GM18873 (cell line): ENCODE results near the gene PRKCB.
"Not testable (repeated sequence)": the region's sequence is repeated elsewhere in the genome, so short reads cannot be mapped to it uniquely, and the experiment has no call there.

Source experiments
- ATAC-seq: cut with Tn5 transposase; IDR thresholded peaks from one replicate; pipeline ENCODE4 v1.9.1; 2021; ENCODE audit warnings: mild to moderate bottlenecking, moderate library complexity, moderate number of reproducible peaks; ENCODE audit not compliant: unreplicated experiment, low FRiP score

Gene PRKCB

DNA sequence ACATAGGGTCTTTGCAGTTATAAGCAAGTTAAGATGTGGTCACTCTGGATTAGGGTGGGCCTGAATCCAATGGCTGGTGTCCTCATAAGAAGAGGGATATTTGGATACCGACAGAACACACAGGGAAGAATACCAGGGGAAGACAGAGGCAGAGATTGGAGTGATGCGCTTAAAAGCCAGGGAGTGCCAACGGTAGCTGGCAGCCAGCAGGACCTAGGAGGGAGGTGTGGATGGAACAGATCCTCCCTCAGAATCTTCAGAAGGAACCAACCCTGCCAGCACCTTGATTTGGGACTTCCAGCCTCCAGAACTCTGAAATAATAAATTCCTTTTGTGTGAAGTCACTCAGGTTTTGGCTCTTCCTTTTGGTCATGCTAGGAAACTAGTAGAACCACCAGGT lies 310.1 kb downstream of the PRKCB start:
- ATAC-seq = no peak

GRCh38 chr16:24146518-24146917 lies 310.7 kb downstream of the PRKCB start:
- ATAC-seq = no peak

GRCh38 chr16:24149102-24149501 lies 313.3 kb downstream of the PRKCB start:
- no peak for ATAC-seq

- ATAC-seq = no peak
These were observed 314.5 kb downstream of the PRKCB start for GRCh38 chr16:24150282-24150681.

DNA sequence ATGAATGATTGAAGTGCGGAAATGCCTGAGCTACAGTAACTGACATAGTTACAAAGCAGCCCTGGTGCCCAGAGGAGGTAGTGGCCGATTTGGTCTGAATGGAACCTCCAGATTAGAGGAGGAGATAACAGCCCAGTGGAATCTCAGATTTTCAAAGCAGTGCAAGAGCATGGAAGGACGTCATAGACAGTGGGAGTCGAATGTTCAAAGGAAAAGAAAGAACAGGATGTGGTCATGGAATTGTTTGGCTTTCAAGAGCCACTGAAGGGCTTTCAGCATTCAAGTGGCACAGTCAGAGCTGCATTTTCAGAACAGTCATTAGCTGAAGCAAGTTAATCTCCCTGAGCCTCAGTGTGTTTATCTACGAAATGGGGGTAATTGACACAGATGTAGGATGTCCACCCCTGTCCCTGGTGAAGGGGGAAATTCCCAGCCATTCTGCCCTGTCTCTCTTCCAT lies 315.7 kb downstream of the PRKCB start:
- no peak for ATAC-seq

DNA sequence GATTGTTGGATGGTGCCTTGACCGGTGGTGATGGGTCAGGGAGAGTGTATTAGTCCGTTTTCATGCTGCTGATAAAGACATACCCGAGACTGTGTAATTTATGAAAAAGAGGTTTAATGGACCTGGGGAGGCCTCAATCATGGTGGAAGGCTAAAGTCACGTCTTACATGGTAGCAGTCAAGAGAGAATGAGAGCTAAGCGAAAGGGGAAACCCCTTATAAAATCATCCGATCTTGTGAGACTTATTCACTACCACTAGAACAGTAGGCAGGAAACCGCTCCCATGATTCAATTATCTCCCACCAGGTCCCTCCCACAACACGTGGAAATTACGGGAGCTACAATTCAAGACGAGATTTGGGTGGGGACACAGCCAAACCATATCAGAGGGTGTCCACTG lies 316.3 kb downstream of the PRKCB start:
- ATAC-seq = not testable (repeated sequence)

DNA sequence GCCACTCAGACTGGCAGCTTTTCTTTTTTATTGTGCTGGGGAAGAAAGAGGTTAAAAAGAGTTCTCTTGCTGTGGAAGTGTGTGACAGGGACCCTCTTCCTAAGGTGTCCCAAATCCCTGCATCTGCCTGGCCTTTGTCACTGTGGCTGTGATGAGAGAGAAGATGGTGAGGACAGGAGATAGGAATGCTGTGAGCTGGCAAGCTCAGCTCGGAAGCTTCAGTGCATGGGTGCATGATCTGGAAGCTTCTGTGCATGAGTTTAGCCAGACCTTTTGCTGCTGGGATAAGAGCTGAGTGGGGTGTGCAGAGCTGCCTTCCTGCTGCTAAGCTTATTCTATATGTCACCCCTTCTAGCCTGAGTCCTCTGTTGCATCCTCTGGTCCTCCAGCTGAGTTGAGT lies 317.0 kb downstream of the PRKCB start:
- no peak for ATAC-seq

DNA sequence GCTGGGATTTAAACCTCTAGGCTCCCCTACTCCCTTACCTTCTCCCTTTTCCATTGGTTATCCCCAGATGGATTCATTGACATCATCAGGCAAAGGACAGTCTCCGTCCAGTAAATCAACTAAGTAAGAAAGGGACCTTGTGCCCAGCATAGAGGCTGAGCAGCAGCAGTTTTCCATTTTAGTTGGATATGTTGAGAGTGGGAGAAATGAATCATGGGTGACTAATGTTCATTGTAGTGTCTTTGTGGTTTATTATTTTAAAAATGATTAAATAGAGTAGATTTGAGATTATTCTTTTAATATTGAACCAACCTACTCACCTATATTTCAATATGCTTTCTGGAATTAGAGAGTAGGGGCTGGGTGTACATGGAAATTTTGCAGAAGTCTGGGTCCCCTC lies 321.0 kb downstream of the PRKCB start:
- no peak for ATAC-seq

DNA sequence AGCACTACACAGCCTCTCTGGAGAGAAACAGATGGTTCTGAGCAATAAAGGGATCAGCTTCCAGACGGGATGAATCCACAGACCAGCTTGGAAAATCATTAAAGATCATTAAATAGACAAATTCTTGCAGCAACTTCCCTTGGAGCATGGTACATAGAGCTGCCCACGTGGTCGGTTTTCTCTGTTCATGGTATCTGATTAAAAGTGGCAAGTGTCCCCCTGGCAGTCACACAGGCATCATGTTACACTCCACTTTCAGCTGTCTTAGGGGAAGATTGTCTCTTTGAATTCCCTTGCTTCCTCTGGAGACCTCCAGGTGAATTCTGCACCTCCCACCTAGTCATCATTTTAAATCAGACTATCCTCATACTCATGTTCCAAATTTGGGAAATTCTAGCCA lies 328.2 kb downstream of the PRKCB start:
- no peak for ATAC-seq

DNA sequence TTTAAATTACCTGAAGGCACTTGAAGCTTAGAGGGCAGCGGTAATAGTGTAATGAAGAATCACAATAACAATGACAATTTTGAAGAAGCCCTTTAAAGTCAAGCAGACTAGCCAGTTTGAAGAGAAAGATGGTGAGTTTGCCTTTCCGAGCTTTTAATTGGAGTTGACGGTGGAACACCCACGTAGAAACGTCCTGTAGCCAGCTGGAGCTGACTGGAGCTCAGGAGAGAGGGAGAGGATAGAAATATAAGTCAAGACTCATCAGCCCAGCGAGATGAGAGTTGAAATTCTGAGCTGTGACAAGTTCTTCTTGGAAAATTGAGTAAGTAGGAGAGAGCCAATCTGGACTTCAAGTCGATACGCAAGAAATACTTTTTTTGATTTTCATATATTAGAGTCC lies 328.6 kb downstream of the PRKCB start:
- ATAC-seq = no peak

DNA sequence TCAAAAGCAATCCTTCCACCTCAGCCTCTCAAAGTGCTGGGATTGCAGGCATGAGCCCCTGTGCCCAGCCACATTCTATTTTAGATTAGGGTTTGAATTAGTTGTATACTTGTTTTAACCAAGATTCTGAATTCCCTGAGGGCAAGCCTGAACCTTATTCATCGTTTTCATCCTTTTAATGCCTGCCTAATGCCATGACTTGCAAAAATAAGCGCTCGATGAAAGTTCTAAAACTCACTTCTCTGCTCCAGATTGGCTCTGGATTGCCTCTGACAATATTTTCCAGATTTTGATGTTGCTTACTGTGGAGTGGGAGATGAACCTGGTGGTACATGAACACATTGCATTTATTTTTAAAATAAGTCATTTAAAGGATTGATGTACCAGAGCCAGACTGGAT lies 329.5 kb downstream of the PRKCB start:
- no peak for ATAC-seq

- no peak for ATAC-seq
These were observed 331.1 kb downstream of the PRKCB start for GRCh38 chr16:24166661-24167528.

- ATAC-seq = no peak
These were observed 333.1 kb downstream of the PRKCB start for GRCh38 chr16:24168856-24169255.

- ATAC-seq = no peak
These were observed 334.6 kb downstream of the PRKCB start for GRCh38 chr16:24170407-24170806.

DNA sequence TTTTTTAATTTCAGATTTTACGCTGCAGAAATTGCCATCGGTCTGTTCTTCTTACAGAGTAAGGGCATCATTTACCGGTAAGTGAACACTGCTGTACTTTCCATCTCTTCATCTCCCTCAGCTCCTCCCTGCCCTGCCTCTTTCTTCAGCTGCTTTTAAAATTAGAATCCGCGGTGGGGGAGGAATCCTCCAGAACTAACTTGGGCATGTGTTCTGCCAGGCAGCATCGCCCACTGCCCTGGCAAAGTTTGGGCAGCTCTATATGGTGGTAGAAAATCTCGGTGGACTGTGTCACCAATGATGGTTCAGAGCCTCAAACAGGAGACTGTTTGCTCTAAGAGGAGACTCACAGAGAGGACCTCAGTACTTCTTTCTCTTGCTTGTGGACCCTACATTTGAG lies 338.7 kb downstream of the PRKCB start:
- no peak for ATAC-seq

DNA sequence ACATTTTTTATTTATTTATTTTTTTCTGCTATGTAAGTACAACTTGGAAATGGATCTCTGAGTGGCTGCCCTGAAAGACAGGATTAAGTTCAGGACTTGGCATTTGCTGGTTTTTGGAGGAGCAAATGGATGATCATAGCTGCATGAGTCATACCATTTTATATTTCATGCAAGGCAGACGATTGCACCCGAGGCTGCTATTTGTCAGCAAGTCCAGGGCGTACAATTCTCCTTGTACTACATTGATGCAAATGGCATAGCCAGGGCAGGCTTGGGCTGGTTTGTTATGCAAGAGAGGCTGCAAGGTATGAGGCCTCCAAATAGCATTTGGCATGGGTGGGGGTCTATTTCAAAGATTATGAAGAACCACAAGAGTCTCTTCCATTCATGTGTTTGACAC lies 339.2 kb downstream of the PRKCB start:
- ATAC-seq = no peak

- no peak for ATAC-seq
These were observed 342.7 kb downstream of the PRKCB start for GRCh38 chr16:24178496-24178895.

DNA sequence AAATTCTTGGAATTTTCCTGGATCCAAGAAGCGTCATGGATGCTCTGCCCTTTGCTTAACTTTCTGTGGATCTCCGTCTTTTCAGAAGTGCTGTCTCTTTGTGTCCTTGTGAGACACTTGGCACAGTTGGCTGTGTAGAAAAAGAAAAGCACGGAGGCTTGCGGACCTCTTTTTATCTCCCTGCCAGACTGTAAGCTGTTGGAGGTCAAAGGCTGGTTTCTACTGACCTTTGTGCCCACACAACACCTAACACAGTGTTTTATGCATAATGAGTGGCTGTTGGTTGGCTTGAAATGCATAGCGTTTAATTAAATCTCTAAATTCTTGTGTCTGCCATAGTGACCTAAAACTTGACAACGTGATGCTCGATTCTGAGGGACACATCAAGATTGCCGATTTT lies 344.7 kb downstream of the PRKCB start:
- ATAC-seq = no peak

- no peak for ATAC-seq
These were observed 352.3 kb downstream of the PRKCB start for GRCh38 chr16:24188021-24188542.

DNA sequence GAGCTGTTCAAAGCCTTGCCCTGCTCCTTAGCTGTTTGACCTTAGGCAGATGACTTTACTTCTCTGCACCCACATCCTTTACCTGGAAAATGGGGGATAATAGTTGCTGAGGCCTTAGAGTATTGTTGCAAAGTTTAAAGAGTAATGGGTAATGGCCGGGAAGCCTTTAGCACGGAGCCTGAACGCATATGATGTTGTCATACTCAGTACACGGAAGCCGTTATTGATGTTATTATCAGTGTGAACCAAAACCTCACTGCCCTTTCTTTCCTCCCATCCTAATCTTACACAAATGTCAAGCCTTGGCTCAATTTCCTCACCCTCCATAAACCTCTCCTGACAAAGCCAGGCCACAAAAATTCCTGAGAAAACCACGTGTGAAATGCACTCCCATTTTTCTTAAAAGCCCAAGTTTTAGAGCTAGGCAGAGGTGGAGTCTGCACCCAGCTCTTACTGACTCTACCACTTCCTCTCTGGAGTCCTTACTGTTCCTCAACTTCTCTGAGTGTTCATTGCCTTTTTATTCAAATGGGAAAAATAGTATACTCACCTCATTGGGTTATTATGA lies 353.1 kb downstream of the PRKCB start:
- ATAC-seq = no peak

- ATAC-seq = no peak
These were observed 354.2 kb downstream of the PRKCB start for GRCh38 chr16:24189941-24190340.

- ATAC-seq = no peak
These were observed 356.2 kb downstream of the PRKCB start for GRCh38 chr16:24191876-24192402.
